HG02970 (cell line): Measurements from ENCODE around the gene PSMD13.

Experiments used
- ATAC-seq: cut with Tn5 transposase; IDR thresholded peaks from one replicate; pipeline ENCODE4 v1.9.1; 2021; ENCODE audit warnings: mild to moderate bottlenecking, moderate library complexity, moderate number of reproducible peaks; ENCODE audit not compliant: unreplicated experiment, low FRiP score

The PSMD13 gene

GRCh38 chr11:203945-204586, 32.7 kb upstream of the PSMD13 start:
- no peak for ATAC-seq

DNA sequence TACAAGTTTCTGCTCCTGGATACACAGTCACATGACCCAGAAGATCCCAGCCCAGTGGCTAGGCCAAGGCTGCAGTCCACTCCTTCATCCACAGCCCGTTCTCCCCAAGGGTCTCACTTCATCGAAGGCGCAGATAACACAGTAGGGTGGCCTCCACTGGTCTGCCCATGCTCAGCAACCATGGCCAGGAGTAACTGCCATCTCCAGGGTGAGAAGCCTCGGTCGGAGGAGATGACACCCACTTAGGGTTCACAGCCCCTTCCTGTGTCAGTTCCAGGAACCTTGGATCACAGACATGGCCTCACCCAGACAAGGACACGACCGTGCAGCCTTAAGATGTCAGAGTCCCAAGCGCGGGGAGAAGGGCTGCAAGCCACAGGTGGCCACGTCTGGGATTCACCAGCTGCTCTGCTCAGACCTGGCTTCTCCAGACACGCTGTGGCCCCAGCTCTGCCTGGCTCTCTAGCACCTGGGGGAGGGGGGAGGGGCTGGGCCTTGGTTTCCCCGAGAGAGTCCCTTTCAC, 32.1 kb upstream of the PSMD13 start:
- no peak for ATAC-seq

- no peak for ATAC-seq
These were observed 31.4 kb upstream of the PSMD13 start for GRCh38 chr11:205221-206001.

DNA sequence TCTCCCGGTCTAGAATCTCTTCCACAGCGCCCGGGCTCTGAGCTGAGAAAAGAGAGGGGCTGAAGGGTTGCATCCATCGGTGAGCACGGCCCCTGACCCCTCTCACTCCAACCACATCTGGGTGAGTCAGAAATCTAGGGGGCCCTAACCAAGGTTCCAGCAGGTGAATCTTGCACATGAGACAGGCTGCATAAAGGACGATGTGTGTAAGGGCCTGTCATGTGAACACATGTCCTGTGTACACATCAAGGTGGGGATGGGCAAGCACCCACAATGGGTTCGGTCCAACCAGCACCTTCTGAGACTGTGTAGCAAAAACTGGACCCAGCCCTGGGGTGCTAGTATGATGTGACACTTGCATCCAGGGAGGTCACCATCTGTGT, 30.8 kb upstream of the PSMD13 start:
- no peak for ATAC-seq

- ATAC-seq = no peak
These were observed 30.1 kb upstream of the PSMD13 start for GRCh38 chr11:206526-207207.

- peak; percentile 91 for ATAC-seq
These were observed 29.4 kb upstream of the PSMD13 start, which contains the start of the genes BET1L and RIC8A for GRCh38 chr11:207208-207862. Gene BET1L (minus strand): TSS chr11:207399. CDS start chr11:207321, 78 bp downstream. Gene RIC8A (plus strand): TSS chr11:207708. CDS start chr11:208855, 1,147 bp downstream.

- no peak for ATAC-seq
These were observed 29.0 kb upstream of the PSMD13 start for GRCh38 chr11:207863-208180.

- peak; percentile 38 for ATAC-seq
These were observed 28.4 kb upstream of the PSMD13 start for GRCh38 chr11:208181-208916.

GRCh38 chr11:208917-209260, 27.9 kb upstream of the PSMD13 start:
- ATAC-seq = no peak

DNA sequence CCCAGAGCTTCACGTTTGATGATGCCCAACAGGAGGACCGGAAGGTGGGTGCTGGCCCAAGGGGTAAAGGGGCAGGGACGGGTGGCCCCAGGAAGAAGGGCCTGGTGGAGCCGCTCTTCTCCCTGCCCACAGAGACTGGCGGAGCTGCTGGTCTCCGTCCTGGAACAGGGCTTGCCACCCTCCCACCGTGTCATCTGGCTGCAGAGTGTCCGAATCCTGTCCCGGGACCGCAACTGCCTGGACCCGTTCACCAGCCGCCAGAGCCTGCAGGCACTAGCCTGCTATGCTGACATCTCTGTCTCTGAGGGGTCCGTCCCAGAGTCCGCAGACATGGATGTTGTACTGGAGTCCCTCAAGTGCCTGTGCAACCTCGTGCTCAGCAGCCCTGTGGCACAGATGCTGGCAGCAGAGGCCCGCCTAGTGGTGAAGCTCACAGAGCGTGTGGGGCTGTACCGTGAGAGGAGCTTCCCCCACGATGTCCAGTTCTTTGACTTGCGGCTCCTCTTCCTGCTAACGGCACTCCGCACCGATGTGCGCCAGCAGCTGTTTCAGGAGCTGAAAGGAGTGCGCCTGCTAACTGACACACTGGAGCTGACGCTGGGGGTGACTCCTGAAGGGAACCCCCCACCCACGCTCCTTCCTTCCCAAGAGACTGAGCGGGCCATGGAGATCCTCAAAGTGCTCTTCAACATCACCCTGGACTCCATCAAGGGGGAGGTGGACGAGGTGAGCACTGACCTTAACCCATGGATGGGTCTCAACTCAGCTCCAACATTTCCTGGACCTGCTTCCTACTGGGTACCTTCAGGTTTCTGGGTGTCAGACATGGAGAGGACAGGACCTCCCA, 27.3 kb upstream of the PSMD13 start:
- ATAC-seq = no peak

DNA sequence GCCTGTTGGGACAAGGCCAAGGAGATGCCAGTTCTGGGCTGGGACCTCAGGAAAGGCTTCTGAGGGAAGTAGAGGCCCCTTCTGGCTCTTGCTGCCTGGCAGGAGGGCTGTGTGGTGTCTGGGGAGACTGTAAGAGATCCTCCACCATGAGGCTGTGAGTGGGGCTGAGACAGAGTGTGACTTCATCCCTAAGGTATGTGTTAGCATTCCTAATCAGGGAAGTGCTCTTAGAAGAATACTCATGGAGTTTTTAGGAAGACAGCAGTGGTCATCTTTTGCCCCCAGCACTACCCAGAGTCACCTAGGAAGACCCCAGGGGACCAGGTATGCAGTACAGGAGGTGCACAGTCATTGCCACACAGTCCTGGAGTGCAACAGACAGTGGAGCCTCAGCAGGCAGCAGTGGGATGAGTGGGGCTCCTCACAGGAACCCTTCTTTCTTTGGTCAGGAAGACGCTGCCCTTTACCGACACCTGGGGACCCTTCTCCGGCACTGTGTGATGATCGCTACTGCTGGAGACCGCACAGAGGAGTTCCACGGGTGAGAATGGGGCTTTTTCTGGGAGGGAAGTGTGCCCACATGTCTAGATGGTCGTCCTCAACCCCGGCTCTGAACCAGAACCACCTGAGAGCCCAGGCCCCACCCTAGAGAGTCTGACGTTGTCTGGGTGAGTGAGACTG, 26.5 kb upstream of the PSMD13 start:
- ATAC-seq = no peak

- ATAC-seq = no peak
These were observed 26.0 kb upstream of the PSMD13 start for GRCh38 chr11:210803-211180.

- no peak for ATAC-seq
These were observed 25.5 kb upstream of the PSMD13 start for GRCh38 chr11:211295-211694.

- ATAC-seq = no peak
These were observed 25.0 kb upstream of the PSMD13 start for GRCh38 chr11:211741-212140.

GRCh38 chr11:212150-213100, 24.4 kb upstream of the PSMD13 start:
- ATAC-seq = no peak

GRCh38 chr11:213111-213510, 23.7 kb upstream of the PSMD13 start:
- no peak for ATAC-seq

DNA sequence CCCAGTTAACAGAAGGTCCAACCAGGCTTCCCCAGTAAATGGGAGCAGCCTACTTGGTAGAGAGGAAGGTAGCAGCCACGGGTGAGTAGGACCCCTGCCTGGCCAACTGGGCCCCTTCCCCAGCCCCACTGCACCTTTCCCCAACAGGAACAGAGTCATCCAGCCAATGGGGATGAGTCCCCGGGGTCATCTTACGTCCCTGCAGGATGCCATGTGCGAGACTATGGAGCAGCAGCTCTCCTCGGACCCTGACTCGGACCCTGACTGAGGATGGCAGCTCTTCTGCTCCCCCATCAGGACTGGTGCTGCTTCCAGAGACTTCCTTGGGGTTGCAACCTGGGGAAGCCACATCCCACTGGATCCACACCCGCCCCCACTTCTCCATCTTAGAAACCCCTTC, 22.7 kb upstream of the PSMD13 start:
- ATAC-seq = no peak

DNA sequence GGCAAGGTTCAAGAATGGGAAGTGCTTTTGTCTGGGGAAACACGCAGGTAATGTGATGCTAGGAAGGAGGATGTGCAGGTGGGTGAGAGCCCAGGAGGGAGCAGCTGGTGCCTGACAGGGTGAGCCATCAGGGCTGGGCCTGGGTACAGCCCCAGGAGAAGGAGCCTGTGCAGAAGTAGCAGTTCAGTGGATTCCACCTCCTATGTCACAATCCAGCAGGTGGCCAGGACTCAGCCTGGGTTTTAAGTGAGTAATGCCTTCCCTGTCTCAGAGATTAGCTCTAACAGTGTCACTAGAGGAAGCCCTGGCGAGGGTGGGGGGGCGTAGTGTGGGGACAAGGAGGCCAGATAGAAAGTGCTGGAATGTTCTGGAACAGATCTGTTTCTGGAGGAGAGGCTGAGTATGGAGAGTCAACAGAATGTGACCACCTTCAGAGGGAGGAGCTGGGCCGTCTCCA, 21.2 kb upstream of the PSMD13 start:
- no peak for ATAC-seq
